SH-SY5Y (cell line): ENCODE data around the gene RNF141.

Experiments
- GATA2 ChIP-seq: IDR thresholded peaks from 2 replicates; pipeline ENCODE4 v1.6.1; 2011; ENCODE audit warnings: mild to moderate bottlenecking, low read depth, low read length
- GATA3 ChIP-seq: IDR thresholded peaks from 2 replicates; pipeline ENCODE4 v1.6.1; 2011; ENCODE audit warnings: low read depth, mild to moderate bottlenecking, low read length, moderate library complexity

The RNF141 gene

DNA sequence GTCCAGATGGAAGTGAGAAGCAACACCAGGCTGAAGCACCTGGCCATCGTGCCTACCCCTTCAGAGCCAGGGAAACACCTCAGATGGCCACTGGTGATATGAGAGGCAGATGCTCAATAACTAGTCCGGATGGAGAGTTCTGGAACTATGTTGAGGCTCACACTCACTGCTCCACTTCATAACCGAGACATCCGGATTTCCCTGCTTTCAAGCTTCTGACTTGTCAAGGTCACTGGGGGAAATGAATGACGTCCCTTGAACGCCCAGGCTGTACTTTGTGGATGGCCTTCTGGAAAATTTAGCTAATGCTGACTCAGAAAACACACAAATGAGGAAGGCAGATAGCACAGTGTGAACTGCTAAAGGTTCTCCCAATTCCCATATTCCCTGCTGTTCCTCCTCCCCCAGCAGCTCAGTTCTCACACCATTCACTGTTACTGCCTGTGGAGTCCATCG lies 27.5 kb upstream of the RNF141 start, which contains the start of gene LYVE1:
Gene LYVE1 (minus strand): TSS at position 180 of the 456 bp plus-strand sequence. CDS start 133 bp downstream, at position 47.
- no peak for TF ChIP-seq GATA2
- no peak for TF ChIP-seq GATA3

GRCh38 chr11:10567446-10567845 lies 26.5 kb upstream of the RNF141 start:
- TF ChIP-seq GATA2 = no peak
- no peak for TF ChIP-seq GATA3

DNA sequence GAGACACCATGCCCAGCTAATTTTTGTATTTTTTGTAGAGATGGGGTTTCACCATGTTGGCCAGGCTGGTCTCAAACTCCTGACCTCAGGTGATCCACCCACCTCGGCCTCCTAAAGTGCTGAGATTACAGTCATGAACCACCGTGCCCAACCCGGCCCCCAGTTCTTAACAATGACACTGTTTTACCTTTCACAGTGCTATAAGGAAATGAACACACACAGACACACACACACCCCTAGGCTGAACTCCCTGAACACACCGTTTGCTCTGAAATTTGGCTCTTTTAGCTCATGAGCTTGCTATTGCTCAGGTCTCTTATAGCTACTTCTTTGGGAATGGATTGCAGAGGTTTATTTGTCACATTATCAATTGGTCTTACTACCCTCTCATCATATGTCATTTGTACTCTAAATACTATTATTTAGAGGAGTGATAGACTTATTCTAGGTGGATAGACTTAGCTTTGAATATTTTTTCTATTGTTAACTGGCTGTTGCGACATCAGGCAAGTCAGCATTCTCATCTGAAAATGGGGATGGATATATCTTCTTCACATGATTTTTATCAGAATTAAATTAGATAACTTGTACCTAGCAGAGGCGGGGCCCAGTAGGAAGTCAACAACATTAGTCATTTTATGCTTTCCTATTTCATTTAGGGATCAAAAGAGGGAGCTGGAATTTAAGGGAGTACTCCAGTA lies 25.4 kb upstream of the RNF141 start:
- TF ChIP-seq GATA3 (no peak), GATA2 (no peak)

- TF ChIP-seq GATA3 (no peak), GATA2 (no peak)
Observed at GRCh38 chr11:10565493-10565892, 24.5 kb upstream of the RNF141 start.

DNA sequence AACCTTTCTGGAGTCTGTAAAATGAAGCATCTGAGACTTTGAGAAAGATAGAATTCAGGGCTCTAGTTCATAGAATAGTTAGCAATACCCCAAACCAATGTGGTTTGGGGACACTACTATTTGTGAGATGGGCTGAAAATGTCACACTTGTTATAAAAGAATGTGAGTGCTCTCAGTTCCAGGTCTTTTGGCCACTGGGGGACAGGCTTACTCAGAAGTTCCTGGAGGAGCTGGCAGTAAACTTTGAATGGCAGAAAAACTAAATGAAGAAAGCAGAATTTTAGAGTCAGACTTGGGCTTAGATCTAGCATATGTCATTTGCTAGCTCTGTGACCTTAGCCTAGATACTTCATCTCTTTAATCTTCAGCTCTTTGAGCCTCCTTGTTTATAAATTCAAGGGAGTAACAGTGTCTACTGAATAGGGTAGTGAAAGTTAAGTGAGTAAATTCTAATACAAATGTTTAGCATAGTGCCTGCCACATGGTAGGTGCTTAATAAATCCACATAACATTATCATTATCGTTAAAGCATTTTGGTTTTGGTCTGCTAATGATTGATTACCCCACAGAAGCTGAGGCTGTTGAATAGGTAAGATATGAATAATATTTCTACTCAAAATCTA lies 23.8 kb upstream of the RNF141 start:
- TF ChIP-seq GATA2 = no peak
- TF ChIP-seq GATA3 = no peak

GRCh38 chr11:10564030-10564429 lies 23.0 kb upstream of the RNF141 start:
- TF ChIP-seq GATA2 (no peak), GATA3 (no peak)

GRCh38 chr11:10561947-10562346 lies 21.0 kb upstream of the RNF141 start:
- TF ChIP-seq GATA2 = no peak
- TF ChIP-seq GATA3 = no peak

DNA sequence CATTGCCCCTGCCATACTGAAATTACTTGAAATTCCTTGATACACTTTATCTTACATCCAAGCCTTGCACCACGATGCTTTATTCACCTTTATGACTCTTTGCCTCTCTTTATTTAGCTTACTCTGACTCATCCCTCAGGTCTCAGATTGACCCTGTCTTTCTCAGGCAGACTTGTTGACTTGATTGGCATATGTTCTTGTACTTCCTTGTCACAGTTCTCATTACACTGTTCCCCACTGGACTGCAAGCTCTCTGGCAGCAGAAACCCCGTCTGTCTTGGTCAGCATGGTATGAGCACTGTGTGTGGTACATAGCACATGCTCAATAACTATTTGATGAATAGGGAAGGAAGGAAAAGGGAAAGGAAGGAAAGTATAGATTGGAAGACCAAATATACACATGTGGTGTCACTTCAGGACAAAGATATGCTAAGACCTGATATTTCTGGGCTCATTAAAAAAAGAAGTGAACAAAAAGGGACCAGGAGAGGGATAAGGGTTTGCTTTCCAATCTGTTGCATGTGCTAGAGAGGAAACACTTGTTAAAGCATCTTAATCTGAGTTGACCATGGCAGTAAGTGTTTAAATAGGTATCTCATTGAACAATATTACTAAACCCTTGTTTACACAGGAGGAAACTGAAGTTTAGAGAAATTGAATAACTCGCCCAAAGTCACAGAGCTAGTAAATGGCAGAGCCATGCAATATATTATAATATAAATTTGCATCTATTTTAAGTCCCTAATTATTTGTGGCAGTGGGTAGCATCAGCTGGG lies 20.2 kb upstream of the RNF141 start:
- TF ChIP-seq GATA2 (no peak), GATA3 (no peak)

DNA sequence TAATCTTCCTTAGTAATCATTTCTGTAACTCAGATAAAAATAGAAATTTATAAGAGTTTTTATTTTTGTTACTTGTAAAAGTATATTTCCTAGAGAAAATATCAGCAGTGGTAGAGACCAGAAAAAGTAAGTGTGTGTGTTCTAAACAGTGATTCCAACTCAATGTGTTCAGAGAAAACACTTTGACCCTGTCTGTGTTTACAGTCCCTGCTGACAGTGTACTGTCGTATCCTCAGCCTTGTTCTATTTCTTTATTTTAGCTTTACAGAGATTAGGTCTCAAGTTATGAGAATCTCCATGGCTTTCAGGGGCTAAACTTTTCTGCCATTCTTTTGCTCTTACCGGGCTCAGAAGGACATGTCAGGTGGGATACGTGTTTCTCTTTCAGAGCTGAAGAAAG lies 17.3 kb upstream of the RNF141 start:
- TF ChIP-seq GATA3 (no peak), GATA2 (no peak)

DNA sequence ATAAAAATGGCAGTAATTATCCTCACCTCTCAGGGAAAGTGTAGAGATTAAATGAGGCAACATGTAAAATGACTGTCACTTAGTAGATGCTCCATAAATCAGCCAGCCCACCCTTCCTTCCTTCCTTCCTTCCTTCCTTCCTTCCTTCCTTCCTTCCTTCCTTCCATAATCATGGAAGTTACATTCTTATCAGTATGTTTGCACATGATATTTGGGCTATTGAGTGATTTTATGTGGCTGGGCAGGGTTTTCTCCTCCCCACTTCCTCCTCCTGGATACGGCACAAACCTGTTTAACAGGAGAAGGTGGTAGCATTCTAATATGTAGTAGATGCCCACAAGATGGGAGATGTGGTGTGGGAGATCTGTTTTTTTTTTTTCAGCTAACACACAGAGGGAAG lies 15.6 kb upstream of the RNF141 start:
- TF ChIP-seq GATA2 = no peak
- TF ChIP-seq GATA3 = no peak

- TF ChIP-seq GATA3 (no peak), GATA2 (no peak)
Observed at GRCh38 chr11:10551845-10552352, 10.9 kb upstream of the RNF141 start.

DNA sequence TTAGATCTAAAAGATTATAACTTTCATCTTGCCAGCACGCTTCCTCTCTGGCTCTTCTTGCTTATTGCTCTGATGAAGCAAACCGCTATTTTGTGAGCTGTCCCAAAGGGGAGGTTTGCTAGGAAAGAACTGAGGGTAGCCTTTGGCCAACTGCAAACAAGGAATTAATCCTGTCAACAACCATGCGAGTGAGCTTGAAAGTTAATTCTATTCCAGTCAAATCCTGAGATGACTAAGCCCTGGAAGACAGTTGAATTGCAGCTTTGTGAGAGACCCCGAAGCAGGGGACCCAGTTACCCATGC lies 10.3 kb upstream of the RNF141 start:
- TF ChIP-seq GATA2 = no peak
- TF ChIP-seq GATA3 = no peak

DNA sequence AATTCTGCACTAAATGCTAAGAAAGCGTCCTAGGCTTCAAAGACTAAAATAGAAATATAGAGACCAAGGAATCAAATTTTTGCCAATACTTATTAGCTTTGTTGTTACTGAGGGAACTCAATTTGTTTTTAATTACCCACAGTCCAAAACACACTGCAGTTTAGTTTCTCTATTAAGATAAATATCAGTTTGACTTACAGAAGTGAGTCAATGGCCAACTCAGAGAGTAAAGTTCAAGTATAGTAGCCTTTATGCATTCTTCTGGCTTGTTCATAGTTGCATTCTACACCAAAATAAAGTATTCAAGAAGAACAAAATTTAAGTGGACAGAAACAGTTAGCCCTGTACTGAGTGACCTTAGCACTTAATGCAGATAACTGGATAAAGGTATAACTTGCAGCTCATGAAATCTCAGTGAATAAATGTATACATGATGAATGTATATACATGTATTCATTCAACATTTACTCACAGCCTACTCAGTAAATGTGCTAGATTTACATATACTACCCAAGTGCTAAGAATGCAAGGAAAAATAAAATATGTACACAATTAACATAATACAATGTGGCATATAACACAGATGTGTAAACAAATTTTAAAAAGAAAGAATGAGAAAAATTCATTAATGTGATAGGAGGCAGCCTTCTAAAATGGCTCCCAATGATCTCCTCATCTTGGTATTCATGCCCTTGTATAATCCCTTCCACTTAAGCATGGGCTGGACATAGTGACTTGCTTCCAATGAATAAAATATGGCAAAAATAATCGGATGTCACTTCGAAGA lies 9.7 kb upstream of the RNF141 start:
- TF ChIP-seq GATA3 (no peak), GATA2 (no peak)
